Fibroblast of mammary gland (primary cell): ENCODE measurements around the gene E4F1.

Source experiments
- DNase-seq: peaks from one replicate; pipeline ENCODE4 v3.0.0-alpha.2; 2010; ENCODE audit warnings: low read depth
- H3K4me3 ChIP-seq: 2 replicates; pipeline ENCODE4 v1.5.1; 2011; ENCODE audit warnings: low read depth, mild to moderate bottlenecking, low read length, moderate library complexity; ENCODE audit not compliant: control insufficient read depth
- CTCF ChIP-seq: conservative IDR thresholded peaks from 2 replicates; pipeline ENCODE4 v1.5.1; 2011; ENCODE audit warnings: low read depth, low read length, inconsistent platforms; ENCODE audit not compliant: control insufficient read depth, insufficient read depth

Gene E4F1

GRCh38 chr16:2270070-2270462 is 46.7 kb downstream of the E4F1 start:
- no peak for DNase-seq
- H3K4me3 ChIP-seq, result no peak overlapping the region
- TF ChIP-seq CTCF, result no peak

GRCh38 chr16:2270588-2271470 is 47.4 kb downstream of the E4F1 start:
- H3K4me3 ChIP-seq, result no peak overlapping the region
- no peak for DNase-seq
- TF ChIP-seq CTCF, result no peak

GRCh38 chr16:2271848-2272461 is 48.6 kb downstream of the E4F1 start:
- TF ChIP-seq CTCF, result no peak
- no peak for DNase-seq
- no peak overlapping the region for H3K4me3 ChIP-seq

GRCh38 chr16:2273484-2273883 is 50.1 kb downstream of the E4F1 start:
- DNase-seq, result no peak
- no peak overlapping the region for H3K4me3 ChIP-seq
- TF ChIP-seq CTCF, result no peak

GRCh38 chr16:2273931-2274330 is 50.5 kb downstream of the E4F1 start:
- DNase-seq, result no peak
- TF ChIP-seq CTCF, result no peak
- no peak overlapping the region for H3K4me3 ChIP-seq

- no peak for TF ChIP-seq CTCF
- no peak overlapping the region for H3K4me3 ChIP-seq
- DNase-seq, result no peak
These were observed 52.3 kb downstream of the E4F1 start for GRCh38 chr16:2275476-2276367.
